Measurements from ENCODE around the gene NAE1. TPM values are rescaled to one million over a fixed set of nuclear protein-coding genes. Genes with fewer than 3 reads are reported as not detected.

NAE1 gene
- total RNA-seq, 1 experiment from 2014 or later, result 70.7 TPM

DNA sequence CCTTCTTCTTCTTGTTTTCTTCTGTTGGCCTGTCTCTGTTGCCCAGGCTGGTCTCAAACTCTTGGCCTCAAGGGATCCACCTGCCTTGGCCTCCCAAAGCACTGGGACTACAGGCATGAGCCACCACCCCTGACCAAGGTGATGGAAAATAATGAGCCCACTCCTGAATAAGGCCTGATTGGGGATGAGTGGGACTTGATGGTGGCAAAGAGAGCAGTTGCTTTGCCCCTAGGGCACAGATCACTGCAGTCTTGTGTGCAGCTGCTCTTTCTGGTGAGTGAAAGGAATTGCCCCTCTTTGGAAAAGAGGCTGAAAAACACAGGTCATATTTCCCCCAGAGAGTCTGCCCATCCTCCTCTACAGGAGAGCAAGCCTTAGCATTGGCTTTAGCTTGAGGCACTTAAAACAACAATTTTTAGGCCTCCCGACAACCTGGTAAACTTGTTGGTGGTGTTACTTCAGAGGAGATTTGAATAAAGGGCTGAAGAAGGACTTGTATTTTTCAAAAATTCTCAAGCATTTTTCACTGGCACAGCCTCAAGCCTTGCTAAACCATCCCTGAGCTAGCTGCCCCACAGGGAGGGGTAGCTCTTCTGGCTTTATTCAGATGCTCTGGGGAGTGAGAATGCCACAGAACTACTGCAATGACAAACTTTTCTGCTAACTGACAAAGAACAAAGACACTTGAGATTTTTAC, 43.5 kb upstream of the NAE1 start:
- intact Hi-C loops (cut with micrococcal nuclease; ENCODE audit: unreplicated experiment), result no loop called here
- Histone ChIP-seq H3K27ac (ENCODE audit: low read length) (peak overlapping the region; percentile 91), H3K36me3 (ENCODE audit: control insufficient read depth, insufficient read depth, low read length) (no peaks in the 10 kb centered on the region), H3K4me1 (ENCODE audit: control insufficient read depth, insufficient read depth, low read length) (peaks cover 19% of the 10 kb centered on the region), H3K4me3 (ENCODE audit: low read depth in 2 of 2, low read length in 2 of 2) (peak overlapping the region in 1 of 2 experiments; percentile 14; a peak in 1 of 4 replicates), H3K9me3 (ENCODE audit: control insufficient read depth, insufficient read depth, low read depth, low read length) (no peaks in the 10 kb centered on the region), H3K27me3 (ENCODE audit: control insufficient read depth, insufficient read depth, low read length) (no peaks in the 10 kb centered on the region)
- TF ChIP-seq SIN3A (IDR thresholded peaks at IDR 0.05; ENCODE audit: borderline replicate concordance, insufficient read depth, low read depth, low read length) (no peak), POLR2AphosphoS5 (IDR thresholded peaks at IDR 0.05; ENCODE audit: low read depth, low read length) (no peak), CTCF (IDR thresholded peaks at IDR 0.05) (no peak), TCF7L2 (IDR thresholded peaks at IDR 0.05; ENCODE audit: low read depth, low read length) (no peak), REST (IDR thresholded peaks at IDR 0.05; ENCODE audit: insufficient read depth in 1 of 2, low read depth in 2 of 2, low read length in 1 of 2) (no peak)
- DNase-seq (ENCODE audit: low read depth, low spot score), result no peak
- peak; percentile 31; the same call in 1 of the 2 replicates for ATAC-seq
- in situ Hi-C loops (cut with HindIII; ENCODE audit: low pct_unique_long_range_greater_than_20kb, low sequenced_read_pairs), result no loop called here
- BruUV-seq (replicated peaks), result no TSS peak
- ChIA-PET POLR2A (no interaction called here), CTCF (interaction anchor here (0.5 kb wide), 1 partner anchor 266 kb away, joined by 3 read pairs; no protein-coding TSS in a partner anchor)

DNA sequence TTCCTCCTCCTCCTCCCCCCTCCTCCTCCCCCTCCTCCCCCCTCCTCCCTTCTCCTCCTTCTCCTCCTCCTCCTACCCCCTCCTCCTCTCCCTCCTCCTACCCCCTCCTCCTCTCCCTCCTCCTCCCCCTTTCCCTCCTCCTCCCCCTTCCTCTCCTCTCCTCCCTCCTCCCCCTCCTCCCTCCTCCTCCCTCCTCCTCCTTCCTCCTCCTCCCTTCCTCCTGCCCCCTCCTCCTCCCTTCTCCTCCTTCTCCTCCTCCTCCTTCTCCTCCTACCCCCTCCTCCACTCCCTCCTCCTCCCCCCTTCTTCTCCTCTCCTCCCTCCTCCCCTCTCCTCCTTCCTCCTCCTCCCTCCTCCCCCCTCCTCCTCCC, 42.9 kb upstream of the NAE1 start:
- ChIA-PET CTCF (interaction anchor here (0.5 to 1.5 kb wide), 4 partner anchors 15 to 234 kb away, joined by 3 to 11 read pairs (median 4); partner anchors contain the start of gene NAE1), POLR2A (no interaction called here)
- Histone ChIP-seq H3K27me3 (ENCODE audit: control insufficient read depth, insufficient read depth, low read length) (no peaks in the 10 kb centered on the region), H3K4me1 (ENCODE audit: control insufficient read depth, insufficient read depth, low read length) (peaks cover 19% of the 10 kb centered on the region), H3K9me3 (ENCODE audit: control insufficient read depth, insufficient read depth, low read depth, low read length) (no peaks in the 10 kb centered on the region), H3K4me3 (ENCODE audit: low read depth in 2 of 2, low read length in 2 of 2) (no peak overlapping the region; a peak in 1 of 4 replicates), H3K27ac (ENCODE audit: low read length) (peak overlapping the region; percentile 91; the same call in 1 of the 2 replicates), H3K36me3 (ENCODE audit: control insufficient read depth, insufficient read depth, low read length) (no peaks in the 10 kb centered on the region)
- no peak for TF ChIP-seq REST (IDR thresholded peaks at IDR 0.05; ENCODE audit: insufficient read depth in 1 of 2, low read depth in 2 of 2, low read length in 1 of 2)
- no peak for TF ChIP-seq TCF7L2 (IDR thresholded peaks at IDR 0.05; ENCODE audit: low read depth, low read length)
- no peak for TF ChIP-seq POLR2AphosphoS5 (IDR thresholded peaks at IDR 0.05; ENCODE audit: low read depth, low read length)
- TF ChIP-seq SIN3A (IDR thresholded peaks at IDR 0.05; ENCODE audit: borderline replicate concordance, insufficient read depth, low read depth, low read length), result no peak
- no peak for TF ChIP-seq CTCF (IDR thresholded peaks at IDR 0.05)
- in situ Hi-C loops (cut with HindIII; ENCODE audit: low pct_unique_long_range_greater_than_20kb, low sequenced_read_pairs) (no loop called here), intact Hi-C loops (cut with micrococcal nuclease; ENCODE audit: unreplicated experiment) (no loop called here)
- DNase-seq (ENCODE audit: low read depth, low spot score) (no peak), ATAC-seq (no peak)
- BruUV-seq (replicated peaks), result no TSS peak
